H1 (cell line): ENCODE measurements around the gene NCLN. TPM values are rescaled to one million over a fixed set of nuclear protein-coding genes. Genes with fewer than 3 reads are reported as not detected.
A peak's percentile ranks its signal among the peaks of the same experiment; 100 is the strongest.

Experiments
- CTCF ChIA-PET: fragments of 300-600 bp; sonication (Branson Sonifier 250); formaldehyde crosslinking; loops from one replicate; lab custom pipeline; 2021; ENCODE audit not compliant: partially characterized antibody; lab: Charles Lee
- POLR2A ChIA-PET: fragments of 300-600 bp; sonication (Branson Sonifier 250); formaldehyde crosslinking; loops from one replicate; lab custom pipeline; 2021; ENCODE audit warnings: inconsistent platforms; ENCODE audit not compliant: partially characterized antibody; lab: Charles Lee
- DNase-seq, 2 experiments: peaks; one replicate each; pipeline versions ENCODE4 v3.0.0 to v3.0.0-alpha.2; 2010 to 2022; ENCODE audit warnings: low spot score in 2 of 2, low read depth in 1 of 2, mixed read lengths in 1 of 2
- FAIRE-seq: peaks from 2 replicates; lab custom pipeline; 2011; peaks lifted over from hg19 to GRCh38; lab: Jason Lieb, UNC
- H2AFZ ChIP-seq: 2 replicates; pipeline ENCODE4 v1.8.1; 2012; ENCODE audit warnings: low read length, inconsistent platforms
- H2AK5ac ChIP-seq: 2 replicates; pipeline ENCODE4 v1.6.1; 2013; ENCODE audit warnings: low read depth, low read length
- H2BK120ac ChIP-seq: replicated peaks from 2 replicates; pipeline ENCODE3; 2013; ENCODE audit warnings: low read depth, low read length, inconsistent platforms
- H2BK12ac ChIP-seq: 2 replicates; pipeline ENCODE4 v1.6.1; 2013; ENCODE audit warnings: low read depth, low read length
- H2BK15ac ChIP-seq: 2 replicates; pipeline ENCODE4 v1.6.1; 2013; ENCODE audit warnings: low read length
- H2BK20ac ChIP-seq: 2 replicates; pipeline ENCODE4 v1.6.1; 2013; ENCODE audit warnings: low read length
- H2BK5ac ChIP-seq: 2 replicates; pipeline ENCODE4 v1.6.1; 2013; ENCODE audit warnings: low read depth, low read length
- H3K14ac ChIP-seq: 2 replicates; pipeline ENCODE4 v1.6.1; 2013; ENCODE audit warnings: inconsistent platforms; ENCODE audit not compliant: insufficient read length
- H3K18ac ChIP-seq: 2 replicates; pipeline ENCODE4 v1.6.1; 2013; ENCODE audit warnings: low read length; ENCODE audit errors: extremely low read depth
- H3K23ac ChIP-seq: 2 replicates; pipeline ENCODE4 v1.6.1; 2013; ENCODE audit warnings: inconsistent platforms; ENCODE audit not compliant: insufficient read length
- H3K23me2 ChIP-seq: 2 replicates; pipeline ENCODE4 v1.6.1; 2013; ENCODE audit warnings: low read depth, low read length
- H3K27ac ChIP-seq: 2 replicates; pipeline ENCODE4 v1.6.1; 2011; ENCODE audit warnings: low read depth, low read length, inconsistent platforms
- H3K27me3 ChIP-seq, 4 experiments: replicated peaks in 1 of 4; 1 replicate in 1 of 4; 2 replicates in 3 of 4; pipeline versions ENCODE4 v1.6.1 to v1.8.1; 2011 to 2013; ENCODE audit warnings: low read length in 3 of 4, mild to moderate bottlenecking in 3 of 4, inconsistent platforms in 2 of 4, mixed read lengths in 2 of 4, moderate library complexity in 1 of 4; ENCODE audit not compliant: control insufficient read depth in 3 of 4, insufficient read depth in 3 of 4; ENCODE audit errors: extremely low read depth in 1 of 4
- H3K36me3 ChIP-seq, 4 experiments: 2 replicates each; pipeline versions ENCODE4 v1.6.1 to v1.8.1; 2011 to 2013; ENCODE audit warnings: mild to moderate bottlenecking in 4 of 4, low read length in 3 of 4, moderate library complexity in 2 of 4, control low read depth in 1 of 4, inconsistent platforms in 1 of 4; ENCODE audit not compliant: insufficient read depth in 4 of 4, control insufficient read depth in 2 of 4
- H3K4ac ChIP-seq: replicated peaks from 2 replicates; pipeline ENCODE3; 2013; ENCODE audit warnings: low read length, low read depth, mixed read lengths, inconsistent platforms; ENCODE audit not compliant: insufficient read length
- H3K4me1 ChIP-seq, 4 experiments: replicated peaks in 1 of 4; 1 replicate in 1 of 4; 2 replicates in 3 of 4; pipeline versions ENCODE4 v1.6.1 to v1.8.1; 2011 to 2013; ENCODE audit warnings: low read length in 3 of 4, inconsistent platforms in 2 of 4, mixed read lengths in 1 of 4; ENCODE audit not compliant: insufficient read depth in 4 of 4, control insufficient read depth in 3 of 4
- H3K4me2 ChIP-seq, 2 experiments: 2 replicates each; pipeline versions ENCODE4 v1.6.1 to v1.8.1; 2011 to 2013; ENCODE audit warnings: low read depth in 2 of 2, low read length in 2 of 2, control low read depth in 1 of 2, inconsistent platforms in 1 of 2, mild to moderate bottlenecking in 1 of 2; ENCODE audit not compliant: insufficient read depth in 1 of 2
- H3K4me3 ChIP-seq, 4 experiments: fragments of 200-600, 300-600 bp in 1 of 4; sonication (generic), shearing (Covaris generic), sonication (Bioruptor Twin) in 1 of 4; 2 replicates each; pipeline versions ENCODE4 v1.5.1 to v1.8.1; 2011 to 2016; ENCODE audit warnings: low read length in 4 of 4, low read depth in 3 of 4, control low read depth in 2 of 4, inconsistent platforms in 2 of 4, mild to moderate bottlenecking in 2 of 4, mixed read lengths in 1 of 4, moderate library complexity in 1 of 4; ENCODE audit not compliant: insufficient read depth in 2 of 4; ENCODE audit errors: extremely low read depth in 1 of 4
- H3K56ac ChIP-seq: replicated peaks from 2 replicates; pipeline ENCODE3; 2013; ENCODE audit warnings: low read depth, mild to moderate bottlenecking, mixed read lengths, low read length, inconsistent platforms; ENCODE audit not compliant: insufficient read length
- H3K79me1 ChIP-seq: 2 replicates; pipeline ENCODE4 v1.6.1; 2013; ENCODE audit warnings: low read depth, low read length, control low read depth
- H3K79me2 ChIP-seq, 2 experiments: 2 replicates each; pipeline versions ENCODE4 v1.6.1 to v1.8.1; 2012 to 2013; ENCODE audit warnings: low read length in 2 of 2, mild to moderate bottlenecking in 2 of 2, inconsistent platforms in 1 of 2; ENCODE audit not compliant: insufficient read depth in 2 of 2, control insufficient read depth in 1 of 2
- H3K9ac ChIP-seq, 4 experiments: replicated peaks in 1 of 4; 1 replicate in 1 of 4; 2 replicates in 3 of 4; pipeline versions ENCODE4 v1.6.1 to v1.8.1; 2011 to 2013; ENCODE audit warnings: low read depth in 3 of 4, low read length in 3 of 4, control low read depth in 2 of 4, mild to moderate bottlenecking in 2 of 4, moderate library complexity in 2 of 4, inconsistent platforms in 1 of 4; ENCODE audit errors: extremely low read depth in 1 of 4
- H3K9me3 ChIP-seq, 2 experiments: 2 replicates each; pipeline versions ENCODE4 v1.6.1 to v1.8.1; 2012 to 2013; ENCODE audit warnings: mild to moderate bottlenecking in 2 of 2, moderate library complexity in 2 of 2, control low read depth in 1 of 2, inconsistent platforms in 1 of 2, low read depth in 1 of 2, low read length in 1 of 2, mixed read lengths in 1 of 2; ENCODE audit not compliant: insufficient read depth in 2 of 2
- H4K20me1 ChIP-seq, 2 experiments: replicated peaks in 1 of 2; 2 replicates each; pipeline versions ENCODE3 to v1.8.1; 2011 to 2013; ENCODE audit warnings: inconsistent platforms in 2 of 2, low read length in 2 of 2, mild to moderate bottlenecking in 1 of 2; ENCODE audit not compliant: insufficient read depth in 2 of 2, control insufficient read depth in 1 of 2
- H4K5ac ChIP-seq: 2 replicates; pipeline ENCODE4 v1.6.1; 2013; ENCODE audit warnings: low read length, low read depth, mixed read lengths, inconsistent platforms; ENCODE audit not compliant: insufficient read length
- H4K8ac ChIP-seq: 2 replicates; pipeline ENCODE4 v1.8.0; 2013; ENCODE audit warnings: mild to moderate bottlenecking, moderate library complexity, low read length, inconsistent platforms; ENCODE audit not compliant: insufficient read depth; ENCODE audit errors: extremely low read depth
- H4K91ac ChIP-seq: replicated peaks from 2 replicates; pipeline ENCODE3; 2013; ENCODE audit warnings: low read length, mixed read lengths, inconsistent platforms; ENCODE audit not compliant: insufficient read length
- EZH2 ChIP-seq: fragments of 200-600 bp; sonication (generic); IDR thresholded peaks from 2 replicates; pipeline ENCODE4 v1.7.1; 2012; ENCODE audit warnings: low read depth, mild to moderate bottlenecking, moderate library complexity, low read length, inconsistent platforms; ENCODE audit not compliant: severe bottlenecking
- HDAC2 ChIP-seq, 2 experiments: fragments of 300-600 bp in 1 of 2; sonication (generic) in 1 of 2; IDR thresholded peaks; 2 replicates each; pipeline ENCODE4 v1.6.1; 2011 to 2012; ENCODE audit warnings: low read depth in 2 of 2, low read length in 2 of 2, mild to moderate bottlenecking in 2 of 2, moderate library complexity in 2 of 2, borderline replicate concordance in 1 of 2, inconsistent platforms in 1 of 2
- KDM1A ChIP-seq: fragments of 200-600, 300-600 bp; sonication (generic); IDR thresholded peaks from 2 replicates; pipeline ENCODE4 v1.7.1; 2016; ENCODE audit warnings: mild to moderate bottlenecking, low read length, borderline replicate concordance
- WGBS, 2 experiments: shearing (Covaris generic) in 1 of 2; methylation state at CpG; one replicate each; pipeline versions ENCODE4 v1.1.6 to v1.1.7; 2013 to 2015; ENCODE audit warnings: low lambda C conversion rate in 2 of 2, mixed read lengths in 2 of 2, inconsistent platforms in 1 of 2, low coverage in 1 of 2, missing lambda C conversion rate in 1 of 2; ENCODE audit not compliant: insufficient replicate concordance in 2 of 2, insufficient coverage in 1 of 2, insufficient read length in 1 of 2; ENCODE audit errors: extremely low coverage in 1 of 2, missing lambda C conversion rate in 1 of 2; 5-methylcytosine and 5-hydroxymethylcytosine counted together
- polyA plus RNA-seq, 7 experiments: library from polyadenylated mRNA; depleted of rRNA in 3 of 7; stranded (reverse) in 5 of 7; unstranded in 2 of 7; fragments of >200 nt in 5 of 7; fragments of 200-250 nt in 2 of 7; gene quantifications; 1 replicate in 5 of 7; 2 replicates in 1 of 7; 4 replicates in 1 of 7; pipeline versions ENCODE4 v1.2.1 to v1.2.3, GENCODE V29; 2011 to 2013; ENCODE audit warnings: missing spikeins in 2 of 7, mixed read lengths in 2 of 7
- total RNA-seq: library from RNA; stranded (reverse); fragmentation: NEBNext Ultra II Directional; extraction: Animal tissue kit (Norgen Biotek cat#: 25700); gene quantifications from 2 replicates; pipeline ENCODE4 v1.2.1, GENCODE V29; 2021

NCLN gene
- total and polyA plus RNA-seq, 2 of the 8 experiments (the other 6 are each of a cell fraction or from before 2014, with no cell fraction given): 89.2 to 103 TPM

DNA sequence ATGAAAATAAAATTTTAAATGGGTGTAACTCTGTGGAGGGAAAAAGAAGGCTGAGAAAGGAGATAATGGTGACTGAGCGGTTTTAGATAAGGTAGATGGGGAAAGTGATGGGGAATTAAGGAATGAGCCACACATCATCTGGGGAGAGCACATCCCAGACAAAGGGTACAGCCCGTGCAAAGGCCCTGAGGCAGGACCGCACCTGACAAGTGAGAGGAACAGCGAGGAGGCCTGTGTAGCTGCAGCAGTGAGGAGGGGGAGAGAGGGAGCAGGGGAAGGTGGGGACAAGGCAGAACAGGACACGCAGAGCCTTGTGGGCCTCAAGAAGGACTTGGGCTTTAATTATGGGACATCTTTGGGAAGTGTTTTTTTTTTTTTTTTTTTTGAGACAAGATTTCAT, 37.0 kb downstream of the NCLN start:
- POLR2A ChIA-PET: interaction anchor here (0.7 kb wide), 1 partner anchor 272 kb away, joined by 3 read pairs; no protein-coding TSS in a partner anchor

More for the DNA sequence above, 37.0 kb downstream of the NCLN start:
- no peak overlapping the region for H2BK15ac ChIP-seq
- WGBS, 2 experiments: 92 to 100% methylated on average over 1 to 5 of the region's 5 CpGs
- no peak overlapping the region for H3K4me3 ChIP-seq
- H3K4me1 ChIP-seq: peaks cover 0 to 6% (median 5%) of the 10 kb centered on the region in 4 experiments; a peak in 6 of 7 replicates
- peaks cover 0 to 3% (median 0%) of the 10 kb centered on the region in 4 experiments; a peak in 1 of 7 replicates for H3K27me3 ChIP-seq
- peaks cover 5% of the 10 kb centered on the region; the same call in 1 of the 2 replicates for H3K23me2 ChIP-seq
- FAIRE-seq (no peak), DNase-seq (no peak)
- H3K9me3 ChIP-seq: no peaks in the 10 kb centered on the region
- no peak overlapping the region for H3K23ac ChIP-seq
- H4K91ac ChIP-seq: no peak overlapping the region
- no peaks in the 10 kb centered on the region for H3K36me3 ChIP-seq
- H4K8ac ChIP-seq: no peak overlapping the region
- H3K56ac ChIP-seq: no peak overlapping the region
- no peak overlapping the region for H2BK20ac ChIP-seq
- CTCF ChIA-PET: interaction anchor here (0.7 to 4.3 kb wide), 4 partner anchors 11 to 107 kb away, joined by 3 to 19 read pairs (median 3); no protein-coding TSS in a partner anchor
- H2BK12ac ChIP-seq: no peak overlapping the region
- H3K18ac ChIP-seq: no peak overlapping the region
- no peak overlapping the region for H2BK5ac ChIP-seq
- H2AK5ac ChIP-seq: no peak overlapping the region
- TF ChIP-seq EZH2 (no peak), KDM1A (peak; percentile 87), HDAC2 (IDR thresholded peaks at IDR 0.05; ENCODE audit: borderline replicate concordance in 1 of 2, low read depth in 2 of 2, low read length in 2 of 2) (0 out of 4 replicates have a peak, but pooled peaks of 1 of the 2 experiments have one; percentile 36)
- H3K4me2 ChIP-seq: no peak overlapping the region
- no peak overlapping the region for H3K9ac ChIP-seq
- no peaks in the 10 kb centered on the region for H3K79me1 ChIP-seq
- no peak overlapping the region for H2AFZ ChIP-seq
- H3K14ac ChIP-seq: no peak overlapping the region
- H4K20me1 ChIP-seq: peaks cover 0 to 7% of the 10 kb centered on the region in 2 experiments
- H2BK120ac ChIP-seq: no peak overlapping the region
- no peak overlapping the region for H3K27ac ChIP-seq
- no peaks in the 10 kb centered on the region for H3K79me2 ChIP-seq
- no peak overlapping the region for H3K4ac ChIP-seq
- H4K5ac ChIP-seq: no peak overlapping the region
